ENCODE measurements around the gene PCCB. TPM values are rescaled to one million over a fixed set of nuclear protein-coding genes. Genes with fewer than 3 reads are reported as not detected.

PCCB gene
- total RNA-seq, 1 donor = 52.2 TPM

DNA sequence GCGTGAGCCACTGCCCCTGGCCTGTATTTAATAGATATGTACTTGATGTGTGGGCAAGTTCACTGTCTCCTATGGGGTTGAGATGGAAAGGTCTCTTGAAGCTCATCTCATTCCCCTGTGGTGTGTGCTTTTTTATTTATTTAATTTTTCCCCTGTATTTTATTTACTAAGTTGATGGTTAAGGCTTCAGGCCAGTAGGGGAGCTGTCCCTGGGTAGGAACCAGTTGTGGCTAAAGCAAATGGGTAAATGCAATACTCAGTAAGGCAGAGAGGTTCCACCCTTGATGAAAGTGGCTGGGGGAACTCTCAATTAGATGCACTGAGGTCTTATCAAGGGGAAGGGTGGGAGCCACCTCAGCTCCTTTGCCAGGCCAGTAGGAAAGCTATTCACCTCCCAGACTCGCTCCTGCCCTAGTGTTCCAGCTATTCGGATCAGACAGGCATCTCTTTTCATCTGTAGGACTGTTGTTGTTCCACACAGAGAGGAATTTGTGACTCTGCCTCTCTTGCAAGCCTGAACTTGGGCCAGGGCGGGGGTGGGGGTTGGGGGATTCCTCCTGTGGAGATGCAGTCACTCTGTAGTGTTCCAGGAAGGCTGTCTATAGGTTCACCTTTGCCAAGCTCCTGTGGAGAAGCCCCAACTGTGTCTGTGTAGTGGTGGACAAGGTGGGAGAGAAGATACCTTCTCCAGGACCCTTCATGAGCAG lies 26.1 kb downstream of the PCCB start:
- TF ChIP-seq, protein P1, sequence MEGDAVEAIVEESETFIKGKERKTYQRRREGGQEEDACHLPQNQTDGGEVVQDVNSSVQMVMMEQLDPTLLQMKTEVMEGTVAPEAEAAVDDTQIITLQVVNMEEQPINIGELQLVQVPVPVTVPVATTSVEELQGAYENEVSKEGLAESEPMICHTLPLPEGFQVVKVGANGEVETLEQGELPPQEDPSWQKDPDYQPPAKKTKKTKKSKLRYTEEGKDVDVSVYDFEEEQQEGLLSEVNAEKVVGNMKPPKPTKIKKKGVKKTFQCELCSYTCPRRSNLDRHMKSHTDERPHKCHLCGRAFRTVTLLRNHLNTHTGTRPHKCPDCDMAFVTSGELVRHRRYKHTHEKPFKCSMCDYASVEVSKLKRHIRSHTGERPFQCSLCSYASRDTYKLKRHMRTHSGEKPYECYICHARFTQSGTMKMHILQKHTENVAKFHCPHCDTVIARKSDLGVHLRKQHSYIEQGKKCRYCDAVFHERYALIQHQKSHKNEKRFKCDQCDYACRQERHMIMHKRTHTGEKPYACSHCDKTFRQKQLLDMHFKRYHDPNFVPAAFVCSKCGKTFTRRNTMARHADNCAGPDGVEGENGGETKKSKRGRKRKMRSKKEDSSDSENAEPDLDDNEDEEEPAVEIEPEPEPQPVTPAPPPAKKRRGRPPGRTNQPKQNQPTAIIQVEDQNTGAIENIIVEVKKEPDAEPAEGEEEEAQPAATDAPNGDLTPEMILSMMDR (IDR thresholded peaks at IDR 0.05; ENCODE audit: insufficient read depth, low read depth, low read length) = peak; percentile 18
- DNase-seq (ENCODE audit: low read depth) = no peak
- H3K4me3 ChIP-seq (ENCODE audit: low read depth, low read length) = no peak overlapping the region

DNA sequence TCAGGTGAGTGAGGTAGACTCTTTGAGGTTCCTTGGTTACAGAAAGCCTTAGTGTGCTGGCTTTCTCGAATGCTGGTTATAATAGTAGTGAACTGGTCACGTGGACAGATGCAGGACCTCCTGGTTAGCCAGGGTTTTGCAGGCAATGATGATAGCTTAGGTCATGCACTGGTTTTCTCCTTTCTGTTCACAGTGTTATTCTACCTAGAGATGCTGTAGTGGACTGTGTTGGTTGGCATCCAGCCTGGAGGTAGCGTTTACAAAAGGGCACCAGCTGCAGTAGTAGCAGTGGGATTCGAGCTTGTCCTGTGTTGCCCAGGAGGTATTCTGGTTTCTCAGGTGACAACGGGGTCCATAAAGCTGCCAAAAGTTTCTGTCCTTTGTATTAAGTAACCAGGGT lies 27.0 kb downstream of the PCCB start:
- DNase-seq (ENCODE audit: low read depth) = no peak
- TF ChIP-seq, protein P1 (IDR thresholded peaks at IDR 0.05; ENCODE audit: insufficient read depth, low read depth, low read length) = no peak
- H3K4me3 ChIP-seq (ENCODE audit: low read depth, low read length) = no peak overlapping the region

DNA sequence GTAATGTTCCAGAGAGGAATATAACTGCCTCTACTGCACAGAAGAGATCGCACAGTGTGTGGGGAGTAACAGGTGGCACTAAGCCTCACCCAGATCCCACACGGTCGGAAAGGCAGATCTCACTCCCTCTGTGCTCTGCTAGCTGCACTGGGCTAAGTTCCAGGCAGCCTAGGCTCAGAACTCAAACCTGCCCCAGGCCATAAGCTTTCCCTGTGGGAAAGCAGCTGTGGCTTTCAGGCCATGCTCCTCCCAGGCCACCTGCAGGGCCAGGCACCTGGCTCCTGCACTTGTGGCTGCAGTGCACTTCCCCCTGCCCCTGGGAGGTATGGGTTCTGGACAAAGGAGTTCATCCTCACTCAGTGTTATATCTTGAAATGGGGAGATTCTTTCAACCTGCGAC lies 27.5 kb downstream of the PCCB start:
- H3K4me3 ChIP-seq (ENCODE audit: low read depth, low read length) = no peak overlapping the region
- TF ChIP-seq, protein P1 (IDR thresholded peaks at IDR 0.05; ENCODE audit: insufficient read depth, low read depth, low read length) = no peak
- DNase-seq (ENCODE audit: low read depth) = no peak

- TF ChIP-seq, protein P1 (IDR thresholded peaks at IDR 0.05; ENCODE audit: insufficient read depth, low read depth, low read length) = no peak
- H3K4me3 ChIP-seq (ENCODE audit: low read depth, low read length) = no peak overlapping the region
- DNase-seq (ENCODE audit: low read depth) = no peak
These were observed 29.0 kb downstream of the PCCB start for GRCh38 chr3:136279092-136279491.

DNA sequence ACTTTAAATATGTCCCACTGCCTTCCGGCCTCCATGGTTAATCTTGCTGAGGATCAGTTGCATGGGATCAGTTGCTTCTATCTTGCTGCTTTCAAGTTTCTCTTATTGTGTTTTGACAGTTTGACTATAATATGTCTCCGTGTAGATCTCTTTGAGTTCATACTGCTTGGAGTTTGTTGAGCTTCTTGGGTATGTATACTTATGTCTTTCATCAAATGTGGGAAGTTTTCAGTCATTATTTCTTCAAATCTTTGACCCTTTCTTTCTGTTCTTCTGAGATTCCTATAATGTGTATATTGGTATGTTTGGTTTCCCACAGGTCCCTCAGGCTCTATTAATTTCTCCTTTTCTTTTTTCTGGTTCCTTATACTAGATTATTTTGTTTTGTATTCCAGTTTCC lies 30.8 kb downstream of the PCCB start:
- no peak for DNase-seq (ENCODE audit: low read depth)
- TF ChIP-seq, protein P1 (IDR thresholded peaks at IDR 0.05; ENCODE audit: insufficient read depth, low read depth, low read length) = no peak
- H3K4me3 ChIP-seq (ENCODE audit: low read depth, low read length) = no peak overlapping the region

DNA sequence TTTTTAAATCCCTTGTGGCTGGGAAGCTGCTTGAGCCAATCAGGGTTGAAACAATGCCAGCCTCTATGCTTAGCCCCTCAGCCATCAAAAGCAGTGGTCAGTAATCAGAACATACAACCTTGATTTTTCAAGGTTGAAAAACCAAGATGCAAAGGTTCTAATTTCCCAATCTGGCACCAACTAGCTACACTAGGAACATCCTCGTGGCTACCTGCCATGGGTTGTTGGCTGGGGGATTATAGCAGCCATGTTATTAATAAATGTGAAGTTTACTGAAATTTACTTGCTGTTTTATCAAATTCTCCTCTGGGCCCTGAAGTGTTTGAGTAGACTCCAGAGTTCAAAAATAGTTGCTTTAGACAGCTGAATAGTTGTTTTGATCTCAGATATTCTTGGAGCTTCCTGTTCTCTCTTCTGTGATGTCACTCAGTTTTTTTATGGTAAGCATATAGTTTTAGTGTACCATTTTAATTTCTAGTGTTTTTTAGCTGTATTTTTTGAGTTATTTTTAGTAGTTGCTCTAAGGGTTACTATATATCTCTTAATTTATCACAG lies 31.9 kb downstream of the PCCB start:
- DNase-seq (ENCODE audit: low read depth) = no peak
- TF ChIP-seq, protein P1 (IDR thresholded peaks at IDR 0.05; ENCODE audit: insufficient read depth, low read depth, low read length) = no peak
- H3K4me3 ChIP-seq (ENCODE audit: low read depth, low read length) = no peak overlapping the region

Measured in fibroblast of villous mesenchyme (primary cell).